Stimulated activated memory B cell treated with anti-CD40 and anti-IgM and Interleukin-4, amounts not matched to agents 10 μg/mL and 1 μg/mL and 100 μg/mL, for 72 hours (primary cell): ENCODE data around the gene SLAIN1.

Experiments used
- ATAC-seq: fragments of 150-1000 bp; cut with Tn5 transposase; 2 replicates; pipeline ENCODE4 v1.10.0; 2021
- H3K27ac Mint-ChIP-seq: one replicate; pipeline ENCODE4 v1.8.0; 2022; ENCODE audit warnings: mild to moderate bottlenecking, mixed read lengths
- H3K27me3 Mint-ChIP-seq: one replicate; pipeline ENCODE4 v1.8.0; 2022; ENCODE audit warnings: mixed read lengths
- H3K36me3 Mint-ChIP-seq: one replicate; pipeline ENCODE4 v1.8.0; 2022; ENCODE audit warnings: mixed read lengths
- H3K4me1 Mint-ChIP-seq: one replicate; pipeline ENCODE4 v1.8.0; 2022; ENCODE audit warnings: mixed read lengths
- H3K4me3 Mint-ChIP-seq: one replicate; pipeline ENCODE4 v1.8.0; 2022; ENCODE audit warnings: mild to moderate bottlenecking, moderate library complexity, mixed read lengths
- H3K9me3 Mint-ChIP-seq: one replicate; pipeline ENCODE4 v1.8.0; 2022; ENCODE audit warnings: mixed read lengths

SLAIN1 gene

DNA sequence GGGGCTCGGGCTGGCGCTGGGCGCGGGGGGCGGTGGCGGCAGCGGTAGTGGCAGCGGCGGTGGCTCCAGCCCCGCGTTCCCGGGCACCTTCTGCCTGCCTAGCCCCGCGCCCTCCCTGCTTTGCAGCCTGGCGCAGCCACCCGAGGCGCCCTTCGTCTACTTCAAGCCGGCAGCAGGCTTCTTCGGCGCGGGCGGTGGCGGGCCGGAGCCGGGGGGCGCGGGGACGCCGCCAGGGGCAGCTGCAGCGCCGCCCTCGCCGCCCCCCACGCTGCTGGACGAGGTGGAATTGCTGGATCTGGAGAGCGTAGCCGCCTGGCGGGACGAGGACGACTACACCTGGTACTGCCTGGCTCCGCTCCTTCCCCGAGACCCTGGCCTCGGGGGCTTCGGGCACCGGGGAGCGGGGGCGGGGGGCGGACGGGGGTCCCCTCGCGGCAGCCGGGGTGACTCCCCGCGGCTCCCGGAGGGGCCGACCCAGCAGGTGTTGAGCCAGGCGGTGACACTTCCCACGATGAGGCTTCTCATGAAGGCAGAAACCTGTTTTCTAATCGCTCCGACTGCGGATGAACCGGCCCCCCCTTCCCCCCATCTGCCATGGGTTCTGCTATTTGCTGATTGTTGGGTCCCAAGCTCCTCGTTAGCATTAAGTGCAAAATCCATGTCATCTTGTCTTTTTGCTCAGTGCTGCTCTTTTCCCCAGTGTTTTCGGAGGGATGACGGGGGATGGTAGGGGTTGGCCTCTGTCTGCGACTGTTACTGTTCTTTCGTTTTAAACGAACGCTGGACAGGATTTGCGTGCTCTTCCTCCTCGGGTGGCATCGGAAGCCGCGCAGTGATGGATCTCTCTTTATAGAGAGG is 943 bp downstream of the SLAIN1 start:
- Mint-ChIP-seq H3K27me3 (no peaks in the 10 kb centered on the region), H3K4me3 (peak overlapping the region; percentile 90), H3K4me1 (peaks cover 28% of the 10 kb centered on the region), H3K36me3 (no peaks in the 10 kb centered on the region), H3K9me3 (no peaks in the 10 kb centered on the region), H3K27ac (peak overlapping the region; percentile 71)
- peak; percentile 44 for ATAC-seq

DNA sequence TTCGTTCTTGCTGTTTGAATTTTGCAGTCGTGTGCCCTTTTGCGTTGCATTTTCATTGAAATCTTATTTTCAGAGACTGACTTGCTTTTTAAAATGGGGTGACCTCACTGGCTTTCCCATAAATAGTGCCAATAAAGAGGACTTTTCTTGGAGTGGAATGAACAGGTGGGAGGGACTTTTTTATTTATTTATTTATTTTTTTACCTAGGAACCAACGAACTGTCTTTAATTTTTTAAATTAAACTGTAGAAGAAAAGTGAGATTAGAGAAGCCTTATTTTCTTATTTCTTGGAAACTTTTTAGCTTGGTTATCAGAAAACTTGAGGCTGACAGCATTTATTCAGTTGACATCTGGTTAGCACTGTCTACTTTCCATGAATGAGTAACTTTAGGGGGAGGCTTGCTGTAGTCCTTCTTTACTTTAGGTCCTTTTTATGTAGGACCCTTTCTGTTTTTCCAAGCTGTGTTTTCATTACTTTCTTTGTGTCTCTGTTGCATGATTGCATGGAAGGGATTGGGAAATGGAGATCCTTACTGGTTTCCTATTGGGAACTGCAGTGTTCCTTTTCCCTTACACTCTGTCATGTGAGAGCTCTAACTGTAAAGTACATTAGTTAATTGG is 1.7 kb downstream of the SLAIN1 start:
- no peak for ATAC-seq
- Mint-ChIP-seq H3K36me3 (no peaks in the 10 kb centered on the region), H3K4me3 (peak overlapping the region; percentile 90), H3K27me3 (no peaks in the 10 kb centered on the region), H3K4me1 (peaks cover 28% of the 10 kb centered on the region), H3K9me3 (no peaks in the 10 kb centered on the region), H3K27ac (peak overlapping the region; percentile 71)

DNA sequence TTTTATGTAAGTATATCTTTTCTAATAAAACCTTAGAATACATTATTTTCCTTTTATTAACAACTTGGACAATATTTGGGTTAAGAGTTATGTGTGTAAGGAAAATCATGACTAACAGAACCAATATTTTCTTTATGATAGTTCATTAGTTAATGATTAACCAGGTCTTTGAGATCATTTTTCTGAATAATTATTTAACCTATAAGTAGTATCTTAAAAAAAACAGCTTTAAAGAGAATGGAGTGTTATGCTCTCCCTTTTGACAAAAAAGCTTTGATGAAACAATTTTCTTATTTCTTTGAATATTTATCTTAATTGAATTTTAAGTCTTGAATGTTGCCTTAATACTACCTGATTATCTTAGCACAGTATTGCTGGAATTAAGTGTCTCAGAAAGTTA is 3.8 kb downstream of the SLAIN1 start:
- no peak for ATAC-seq
- H3K36me3 Mint-ChIP-seq = peaks cover 1% of the 10 kb centered on the region
- H3K27ac Mint-ChIP-seq = no peak overlapping the region
- no peak overlapping the region for H3K4me3 Mint-ChIP-seq
- peaks cover 25% of the 10 kb centered on the region for H3K4me1 Mint-ChIP-seq
- H3K9me3 Mint-ChIP-seq = no peaks in the 10 kb centered on the region
- H3K27me3 Mint-ChIP-seq = no peaks in the 10 kb centered on the region

DNA sequence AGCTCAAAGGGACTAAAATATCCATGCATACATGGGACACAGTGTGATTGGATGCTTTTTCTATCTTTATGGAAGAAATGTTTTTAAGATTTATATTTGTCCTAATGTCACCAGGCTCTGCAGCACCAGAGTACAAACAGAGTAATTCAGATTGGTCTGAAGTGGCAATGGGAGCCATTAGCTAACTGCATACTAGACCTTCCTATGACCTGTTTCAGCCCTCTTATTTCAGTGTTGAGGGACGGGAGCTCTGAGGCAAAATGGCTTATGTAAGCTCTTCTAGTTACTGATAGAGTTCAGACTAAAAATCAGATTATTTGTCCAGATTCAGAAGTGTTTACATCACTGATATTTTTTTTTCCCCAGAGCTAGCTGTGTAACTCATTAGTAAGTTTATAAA is 4.9 kb downstream of the SLAIN1 start:
- no peak overlapping the region for H3K4me3 Mint-ChIP-seq
- peaks cover 25% of the 10 kb centered on the region for H3K4me1 Mint-ChIP-seq
- no peaks in the 10 kb centered on the region for H3K9me3 Mint-ChIP-seq
- no peak for ATAC-seq
- H3K36me3 Mint-ChIP-seq = peaks cover 12% of the 10 kb centered on the region
- no peaks in the 10 kb centered on the region for H3K27me3 Mint-ChIP-seq
- H3K27ac Mint-ChIP-seq = no peak overlapping the region

DNA sequence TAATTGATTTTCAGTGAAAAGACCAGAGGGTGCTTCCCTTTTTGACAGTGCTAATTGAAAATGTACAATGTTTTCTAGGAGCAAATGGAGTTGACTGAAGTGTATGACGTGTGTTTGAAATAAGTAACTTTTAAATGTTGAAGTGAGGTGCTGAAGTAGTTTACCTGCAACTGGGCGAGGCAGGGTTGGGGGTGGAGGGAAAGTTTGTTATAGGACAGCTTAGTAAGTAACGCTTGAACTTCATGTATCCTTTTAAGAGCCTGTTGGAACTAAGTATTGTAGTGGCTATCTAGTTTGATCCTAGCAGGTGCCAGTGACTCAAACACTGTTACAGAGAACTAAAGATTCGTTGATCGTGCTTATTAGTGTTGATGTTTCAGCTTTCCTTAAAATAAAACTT is 5.9 kb downstream of the SLAIN1 start:
- Mint-ChIP-seq H3K36me3 (peaks cover 22% of the 10 kb centered on the region), H3K4me1 (peaks cover 30% of the 10 kb centered on the region), H3K4me3 (no peak overlapping the region), H3K9me3 (no peaks in the 10 kb centered on the region), H3K27ac (no peak overlapping the region), H3K27me3 (no peaks in the 10 kb centered on the region)
- ATAC-seq = no peak

DNA sequence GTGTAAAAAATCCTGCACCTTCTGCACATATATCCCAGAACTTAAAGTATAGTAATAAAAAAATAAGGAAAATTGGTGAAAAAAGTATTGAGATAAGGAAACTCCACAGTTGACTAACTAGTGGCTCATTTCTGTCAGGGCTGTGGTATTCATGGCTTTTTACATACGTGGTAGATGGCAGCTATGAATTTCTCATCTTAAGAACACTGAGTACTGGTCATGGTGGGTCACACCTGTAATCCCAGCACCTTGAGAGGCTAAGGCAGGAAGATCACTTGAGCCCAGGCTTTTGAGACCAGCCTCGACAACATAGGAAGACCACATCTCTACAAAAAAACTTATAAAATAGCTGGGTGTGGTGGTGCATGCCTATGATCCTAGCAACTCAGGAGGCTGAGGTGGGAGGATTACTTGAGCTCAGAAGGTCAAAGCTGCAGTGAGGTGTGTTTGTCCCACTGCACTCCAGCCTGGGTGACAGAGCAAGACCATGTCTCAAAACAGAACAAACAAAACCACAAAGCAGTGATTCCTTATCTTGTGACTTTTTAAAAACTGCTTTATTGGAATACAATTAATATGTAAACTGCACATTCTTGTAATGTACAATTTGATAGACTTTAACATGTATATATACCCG is 16.8 kb downstream of the SLAIN1 start:
- Mint-ChIP-seq H3K9me3 (peaks cover 4% of the 10 kb centered on the region), H3K27ac (no peak overlapping the region), H3K4me1 (peaks cover 47% of the 10 kb centered on the region), H3K36me3 (peaks cover 9% of the 10 kb centered on the region), H3K27me3 (no peaks in the 10 kb centered on the region), H3K4me3 (no peak overlapping the region)
- ATAC-seq = no peak

DNA sequence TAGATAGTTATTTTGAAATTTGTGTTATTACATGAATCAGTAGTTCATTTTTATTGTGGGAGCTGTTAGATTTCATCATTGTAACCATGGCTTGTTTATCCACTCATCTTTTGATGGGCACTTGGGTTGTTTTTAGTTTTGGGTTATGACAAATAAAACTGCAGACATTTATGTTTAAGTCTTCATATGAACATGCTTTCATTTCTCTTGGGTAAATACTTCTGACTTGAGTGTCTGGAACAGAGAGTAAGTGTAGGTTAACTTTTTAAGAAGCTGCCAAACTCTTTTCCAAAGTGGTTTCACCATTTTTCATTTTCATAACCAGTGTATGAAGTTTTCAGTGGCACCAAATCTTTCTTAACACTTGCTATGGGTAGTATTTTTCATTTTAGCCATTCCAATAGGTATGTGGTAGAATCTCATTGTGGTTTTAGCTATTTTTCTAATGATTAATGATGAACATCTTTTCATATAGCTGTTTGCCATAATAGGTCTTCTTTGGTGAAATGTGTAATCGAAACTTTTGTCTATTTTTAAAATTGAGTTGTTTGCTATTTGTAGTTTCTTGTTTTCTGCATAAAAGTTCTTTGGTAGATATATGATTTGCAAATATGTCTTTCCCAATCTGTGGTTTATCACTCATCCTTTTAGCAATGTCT is 17.9 kb downstream of the SLAIN1 start:
- Mint-ChIP-seq H3K4me1 (peaks cover 53% of the 10 kb centered on the region), H3K9me3 (peaks cover 4% of the 10 kb centered on the region), H3K27ac (no peak overlapping the region), H3K4me3 (no peak overlapping the region), H3K36me3 (peaks cover 10% of the 10 kb centered on the region), H3K27me3 (no peaks in the 10 kb centered on the region)
- no peak for ATAC-seq

DNA sequence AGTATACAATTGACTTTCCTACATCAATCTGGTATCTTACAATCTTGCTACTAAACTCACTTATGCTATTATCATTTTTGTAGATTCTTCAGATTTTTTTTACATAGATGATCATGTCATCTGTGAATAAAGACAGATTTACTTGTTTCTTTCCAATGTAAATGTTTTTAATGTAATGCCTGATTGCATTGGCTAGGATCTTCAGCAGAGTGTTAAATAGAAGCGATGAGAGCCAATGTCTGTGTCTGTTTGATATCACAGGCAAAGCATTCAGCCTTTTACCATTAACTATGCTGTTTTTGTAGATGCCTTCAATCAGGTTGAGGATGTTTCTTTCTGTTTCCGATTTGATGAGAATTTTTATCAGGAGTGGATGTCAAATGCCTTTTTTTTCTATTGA is 19.2 kb downstream of the SLAIN1 start:
- H3K36me3 Mint-ChIP-seq = peaks cover 14% of the 10 kb centered on the region
- no peak for ATAC-seq
- H3K4me3 Mint-ChIP-seq = no peak overlapping the region
- H3K9me3 Mint-ChIP-seq = no peaks in the 10 kb centered on the region
- peaks cover 55% of the 10 kb centered on the region for H3K4me1 Mint-ChIP-seq
- H3K27ac Mint-ChIP-seq = no peak overlapping the region
- no peaks in the 10 kb centered on the region for H3K27me3 Mint-ChIP-seq

DNA sequence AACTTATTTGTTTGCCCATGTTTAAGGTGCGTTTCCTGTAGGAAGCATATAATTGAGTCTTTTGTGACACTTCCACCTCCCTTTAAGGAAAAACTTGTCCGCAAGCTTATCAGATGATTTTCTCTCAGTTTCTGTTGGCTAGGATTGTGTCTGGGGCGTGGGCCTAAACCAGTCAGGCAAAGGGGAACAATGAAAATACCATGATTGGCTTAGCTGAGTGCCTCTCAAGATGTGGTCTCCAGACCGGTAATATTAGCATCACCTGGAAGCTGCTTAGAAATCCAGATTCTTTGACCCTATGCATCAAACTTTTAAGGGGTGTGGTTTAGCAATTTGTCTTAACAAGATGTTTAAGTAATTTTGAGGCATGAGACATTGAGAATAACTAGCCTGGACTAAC is 20.0 kb downstream of the SLAIN1 start:
- no peak overlapping the region for H3K27ac Mint-ChIP-seq
- H3K9me3 Mint-ChIP-seq = no peaks in the 10 kb centered on the region
- H3K4me3 Mint-ChIP-seq = no peak overlapping the region
- peaks cover 22% of the 10 kb centered on the region for H3K36me3 Mint-ChIP-seq
- no peak for ATAC-seq
- peaks cover 55% of the 10 kb centered on the region for H3K4me1 Mint-ChIP-seq
- H3K27me3 Mint-ChIP-seq = no peaks in the 10 kb centered on the region

DNA sequence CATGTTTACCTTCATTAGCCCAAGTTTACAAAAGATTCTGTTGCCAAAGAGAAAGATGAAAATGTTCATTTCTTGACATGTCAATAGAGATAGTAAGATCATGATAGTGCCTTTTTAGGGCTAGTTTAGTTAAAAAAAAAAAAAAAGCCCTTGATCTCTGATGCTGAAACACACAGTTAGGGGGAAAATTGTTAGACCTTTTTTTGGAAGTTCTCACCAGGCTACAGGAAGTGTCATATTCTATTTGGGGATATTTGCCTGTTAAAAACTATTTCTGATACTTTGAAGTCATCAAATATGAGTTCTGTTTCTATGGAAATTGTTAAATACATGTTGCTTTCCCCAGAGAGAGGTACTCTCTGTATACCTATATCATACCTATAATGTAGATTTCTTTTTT is 21.6 kb downstream of the SLAIN1 start:
- ATAC-seq = no peak

DNA sequence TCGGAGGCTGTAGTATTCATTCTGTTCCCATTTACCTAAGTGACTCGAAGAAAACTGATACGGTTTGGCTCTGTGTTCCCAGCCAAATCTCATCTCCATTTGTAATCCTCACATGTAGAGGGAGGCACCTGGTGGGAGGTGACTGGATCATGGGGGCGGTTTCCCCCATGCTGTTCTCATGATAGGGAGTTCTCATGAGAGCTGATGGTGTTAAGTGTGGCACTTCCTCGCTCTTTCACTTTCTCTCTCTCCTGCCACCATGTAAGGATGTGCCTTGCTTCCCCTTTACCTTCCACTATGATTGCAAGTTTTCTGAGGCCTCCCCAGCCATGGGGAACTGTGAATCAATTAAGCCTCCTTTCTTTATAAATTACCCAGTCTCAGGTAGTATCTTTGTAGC is 23.5 kb downstream of the SLAIN1 start:
- Mint-ChIP-seq H3K36me3 (peaks cover 43% of the 10 kb centered on the region), H3K4me3 (no peak overlapping the region), H3K27ac (no peak overlapping the region), H3K27me3 (no peaks in the 10 kb centered on the region), H3K9me3 (no peaks in the 10 kb centered on the region), H3K4me1 (peaks cover 44% of the 10 kb centered on the region)
- ATAC-seq = no peak

More for the DNA sequence above, 21.6 kb downstream of the SLAIN1 start:
- Mint-ChIP-seq H3K4me3 (no peak overlapping the region), H3K9me3 (no peaks in the 10 kb centered on the region), H3K27me3 (no peaks in the 10 kb centered on the region), H3K36me3 (peaks cover 38% of the 10 kb centered on the region), H3K4me1 (peaks cover 55% of the 10 kb centered on the region), H3K27ac (no peak overlapping the region)

DNA sequence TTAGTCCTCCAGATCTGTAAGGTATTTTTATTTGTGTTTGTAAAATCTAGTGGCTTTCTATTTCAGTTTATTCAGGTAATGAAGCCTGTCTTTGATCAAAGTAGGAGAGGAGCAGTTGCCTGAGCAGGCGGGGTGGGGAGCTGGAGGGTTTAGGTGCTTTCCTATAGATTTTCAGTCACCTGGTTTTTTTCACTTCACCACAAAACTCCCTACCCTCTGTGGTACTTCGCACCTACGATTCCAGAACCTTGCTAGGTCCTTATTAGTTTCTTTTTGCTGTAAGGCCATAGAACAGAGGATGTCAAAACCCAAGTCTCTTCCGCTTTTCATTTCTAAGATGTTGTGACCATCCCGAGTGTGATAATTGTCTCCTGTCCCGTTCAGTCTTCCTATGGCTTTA is 26.6 kb downstream of the SLAIN1 start:
- Mint-ChIP-seq H3K27ac (no peak overlapping the region), H3K36me3 (peaks cover 51% of the 10 kb centered on the region), H3K27me3 (no peaks in the 10 kb centered on the region), H3K9me3 (no peaks in the 10 kb centered on the region), H3K4me1 (peaks cover 24% of the 10 kb centered on the region), H3K4me3 (no peak overlapping the region)
- ATAC-seq = no peak

DNA sequence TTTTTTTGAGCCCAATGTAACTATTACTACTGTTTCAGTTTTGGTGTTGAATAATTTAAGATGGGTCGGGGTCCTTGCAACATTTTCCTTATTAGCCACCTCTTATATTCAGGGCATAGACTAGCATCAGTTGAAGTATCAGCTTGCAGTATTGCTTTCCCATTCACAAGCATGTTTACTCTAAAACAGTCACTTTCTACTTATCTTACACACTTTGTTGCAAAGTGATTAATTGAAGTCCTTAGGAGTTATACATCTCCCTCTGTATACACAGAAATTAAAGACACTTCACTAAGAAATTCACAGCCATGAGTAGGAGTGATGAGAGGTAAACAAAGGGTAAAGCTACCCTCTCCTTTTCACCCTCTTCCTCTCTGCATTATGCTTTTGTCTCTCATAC is 27.6 kb downstream of the SLAIN1 start:
- peak overlapping the region; percentile 14 for H3K27ac Mint-ChIP-seq
- H3K4me3 Mint-ChIP-seq = no peak overlapping the region
- ATAC-seq = no peak
- peaks cover 61% of the 10 kb centered on the region for H3K36me3 Mint-ChIP-seq
- no peaks in the 10 kb centered on the region for H3K27me3 Mint-ChIP-seq
- no peaks in the 10 kb centered on the region for H3K9me3 Mint-ChIP-seq
- H3K4me1 Mint-ChIP-seq = peaks cover 27% of the 10 kb centered on the region

DNA sequence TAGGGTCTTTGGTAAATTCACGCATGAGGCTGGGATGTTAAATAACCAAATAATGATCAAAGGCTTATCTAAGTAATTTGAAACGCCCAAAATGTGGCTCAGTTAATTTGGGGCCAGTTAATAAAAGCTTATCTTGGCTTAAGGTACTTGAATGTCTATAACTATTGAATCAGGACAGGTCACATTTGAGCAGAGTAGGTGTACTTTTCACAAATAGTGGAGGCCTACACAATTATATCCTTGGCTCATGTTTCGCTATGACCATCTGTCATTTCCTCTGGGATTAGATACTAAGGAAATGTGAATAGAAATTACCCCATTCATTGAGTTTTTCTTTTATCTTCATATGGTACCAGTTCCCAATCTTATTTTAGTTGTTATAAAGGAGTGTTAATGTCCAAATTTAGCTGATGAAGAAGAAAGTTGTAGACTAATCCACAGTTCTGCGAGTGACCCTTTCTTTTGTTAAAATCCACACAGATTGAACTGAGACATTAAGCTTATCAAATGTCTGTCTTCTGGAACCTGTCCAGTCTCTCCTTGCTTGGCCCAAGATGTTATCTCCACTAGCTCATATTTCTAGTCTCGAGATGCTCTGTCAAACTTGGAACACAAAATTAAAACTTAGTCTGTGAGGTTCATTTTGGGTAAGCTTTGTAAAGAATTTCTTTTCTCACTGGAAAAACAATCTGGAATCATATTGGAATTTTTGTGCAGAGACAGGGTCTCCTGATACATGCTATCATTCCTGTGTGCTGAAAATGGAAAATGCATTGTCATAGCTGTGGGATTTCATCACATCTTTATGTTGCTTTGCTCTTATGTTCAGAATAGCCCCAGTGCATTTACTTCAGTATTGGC is 31.0 kb downstream of the SLAIN1 start:
- Mint-ChIP-seq H3K9me3 (no peaks in the 10 kb centered on the region), H3K36me3 (peaks cover 36% of the 10 kb centered on the region), H3K27me3 (no peaks in the 10 kb centered on the region), H3K4me3 (no peak overlapping the region), H3K27ac (no peak overlapping the region), H3K4me1 (peaks cover 22% of the 10 kb centered on the region)
- no peak for ATAC-seq
